Measurements from ENCODE around the gene SPAG16.

The SPAG16 gene

GRCh38 chr2:214286011-214286410, 1001.7 kb downstream of the SPAG16 start:
- no peak for TF ChIP-seq CREB1 (IDR thresholded peaks at IDR 0.05; ENCODE audit: low read depth)
- no peak for TF ChIP-seq FOXM1 (IDR thresholded peaks at IDR 0.05; ENCODE audit: borderline replicate concordance, low read depth)
- TF ChIP-seq EGR1 (IDR thresholded peaks at IDR 0.05): no peak
- TF ChIP-seq RAD21 (IDR thresholded peaks at IDR 0.05; ENCODE audit: low read depth): no peak
- TF ChIP-seq TCF12 (IDR thresholded peaks at IDR 0.05; ENCODE audit: low read depth): no peak
- no peak for TF ChIP-seq YY1 (IDR thresholded peaks at IDR 0.05; ENCODE audit: low read depth)
- TF ChIP-seq, protein P1, sequence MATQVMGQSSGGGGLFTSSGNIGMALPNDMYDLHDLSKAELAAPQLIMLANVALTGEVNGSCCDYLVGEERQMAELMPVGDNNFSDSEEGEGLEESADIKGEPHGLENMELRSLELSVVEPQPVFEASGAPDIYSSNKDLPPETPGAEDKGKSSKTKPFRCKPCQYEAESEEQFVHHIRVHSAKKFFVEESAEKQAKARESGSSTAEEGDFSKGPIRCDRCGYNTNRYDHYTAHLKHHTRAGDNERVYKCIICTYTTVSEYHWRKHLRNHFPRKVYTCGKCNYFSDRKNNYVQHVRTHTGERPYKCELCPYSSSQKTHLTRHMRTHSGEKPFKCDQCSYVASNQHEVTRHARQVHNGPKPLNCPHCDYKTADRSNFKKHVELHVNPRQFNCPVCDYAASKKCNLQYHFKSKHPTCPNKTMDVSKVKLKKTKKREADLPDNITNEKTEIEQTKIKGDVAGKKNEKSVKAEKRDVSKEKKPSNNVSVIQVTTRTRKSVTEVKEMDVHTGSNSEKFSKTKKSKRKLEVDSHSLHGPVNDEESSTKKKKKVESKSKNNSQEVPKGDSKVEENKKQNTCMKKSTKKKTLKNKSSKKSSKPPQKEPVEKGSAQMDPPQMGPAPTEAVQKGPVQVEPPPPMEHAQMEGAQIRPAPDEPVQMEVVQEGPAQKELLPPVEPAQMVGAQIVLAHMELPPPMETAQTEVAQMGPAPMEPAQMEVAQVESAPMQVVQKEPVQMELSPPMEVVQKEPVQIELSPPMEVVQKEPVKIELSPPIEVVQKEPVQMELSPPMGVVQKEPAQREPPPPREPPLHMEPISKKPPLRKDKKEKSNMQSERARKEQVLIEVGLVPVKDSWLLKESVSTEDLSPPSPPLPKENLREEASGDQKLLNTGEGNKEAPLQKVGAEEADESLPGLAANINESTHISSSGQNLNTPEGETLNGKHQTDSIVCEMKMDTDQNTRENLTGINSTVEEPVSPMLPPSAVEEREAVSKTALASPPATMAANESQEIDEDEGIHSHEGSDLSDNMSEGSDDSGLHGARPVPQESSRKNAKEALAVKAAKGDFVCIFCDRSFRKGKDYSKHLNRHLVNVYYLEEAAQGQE (IDR thresholded peaks at IDR 0.05; ENCODE audit: low read depth): no peak
- TF ChIP-seq ZBTB7A (IDR thresholded peaks at IDR 0.05; ENCODE audit: low read depth): no peak
- no peak for TF ChIP-seq EP300 (IDR thresholded peaks at IDR 0.05; ENCODE audit: borderline replicate concordance)
- TF ChIP-seq TAF1 (IDR thresholded peaks at IDR 0.05; ENCODE audit: low read depth): no peak
- no peak for TF ChIP-seq TEAD4 (IDR thresholded peaks at IDR 0.05)
- TF ChIP-seq, protein P2, sequence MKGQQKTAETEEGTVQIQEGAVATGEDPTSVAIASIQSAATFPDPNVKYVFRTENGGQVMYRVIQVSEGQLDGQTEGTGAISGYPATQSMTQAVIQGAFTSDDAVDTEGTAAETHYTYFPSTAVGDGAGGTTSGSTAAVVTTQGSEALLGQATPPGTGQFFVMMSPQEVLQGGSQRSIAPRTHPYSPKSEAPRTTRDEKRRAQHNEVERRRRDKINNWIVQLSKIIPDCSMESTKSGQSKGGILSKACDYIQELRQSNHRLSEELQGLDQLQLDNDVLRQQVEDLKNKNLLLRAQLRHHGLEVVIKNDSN (IDR thresholded peaks at IDR 0.05): no peak

DNA sequence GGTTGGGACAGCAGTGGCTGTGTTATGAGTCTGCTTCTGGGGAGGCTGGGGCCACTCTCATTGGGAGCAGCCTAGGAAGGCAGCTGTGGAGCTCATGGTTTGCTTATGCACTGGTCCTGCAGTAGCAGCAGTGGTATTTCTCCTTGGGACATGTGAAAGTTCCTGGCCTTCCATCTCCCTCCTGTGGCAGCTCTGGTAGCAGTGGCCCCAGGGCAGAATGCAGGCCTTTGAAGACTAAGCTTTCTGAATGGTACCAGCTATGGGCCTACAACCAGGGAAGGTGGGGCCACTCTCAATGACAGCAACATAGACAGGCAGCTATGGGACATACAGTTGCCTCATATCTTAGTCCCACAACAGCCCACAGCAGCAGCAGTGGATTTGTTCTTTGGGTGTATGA, 1009.3 kb downstream of the SPAG16 start:
- TF ChIP-seq TAF1 (IDR thresholded peaks at IDR 0.05; ENCODE audit: low read depth) (no peak), FOXM1 (IDR thresholded peaks at IDR 0.05; ENCODE audit: borderline replicate concordance, low read depth) (no peak), TEAD4 (IDR thresholded peaks at IDR 0.05) (no peak)
- TF ChIP-seq, protein P2 (IDR thresholded peaks at IDR 0.05): no peak

GRCh38 chr2:214294426-214294825, 1010.2 kb downstream of the SPAG16 start:
- TF ChIP-seq EP300 (IDR thresholded peaks at IDR 0.05; ENCODE audit: borderline replicate concordance) (no peak), CREB1 (IDR thresholded peaks at IDR 0.05; ENCODE audit: low read depth) (no peak), MAX (IDR thresholded peaks at IDR 0.05) (no peak), TAF1 (IDR thresholded peaks at IDR 0.05; ENCODE audit: low read depth) (no peak), EGR1 (IDR thresholded peaks at IDR 0.05) (no peak), CEBPB (IDR thresholded peaks at IDR 0.05) (no peak), ZBTB7A (IDR thresholded peaks at IDR 0.05; ENCODE audit: low read depth) (no peak), RAD21 (IDR thresholded peaks at IDR 0.05; ENCODE audit: low read depth) (no peak), TCF12 (IDR thresholded peaks at IDR 0.05; ENCODE audit: low read depth) (no peak), YY1 (IDR thresholded peaks at IDR 0.05; ENCODE audit: low read depth) (no peak), FOXM1 (IDR thresholded peaks at IDR 0.05; ENCODE audit: borderline replicate concordance, low read depth) (no peak), TEAD4 (IDR thresholded peaks at IDR 0.05) (no peak), NFIC (IDR thresholded peaks at IDR 0.05) (no peak)
- TF ChIP-seq, protein P1 (IDR thresholded peaks at IDR 0.05; ENCODE audit: low read depth): no peak
- TF ChIP-seq, protein P2 (IDR thresholded peaks at IDR 0.05): no peak

GRCh38 chr2:214297423-214297822, 1013.2 kb downstream of the SPAG16 start:
- no peak for TF ChIP-seq CREB1 (IDR thresholded peaks at IDR 0.05; ENCODE audit: low read depth)
- TF ChIP-seq YY1 (IDR thresholded peaks at IDR 0.05; ENCODE audit: low read depth): no peak
- TF ChIP-seq RAD21 (IDR thresholded peaks at IDR 0.05; ENCODE audit: low read depth): no peak
- no peak for TF ChIP-seq TAF1 (IDR thresholded peaks at IDR 0.05; ENCODE audit: low read depth)
- TF ChIP-seq, protein P1 (IDR thresholded peaks at IDR 0.05; ENCODE audit: low read depth): no peak
- no peak for TF ChIP-seq NFIC (IDR thresholded peaks at IDR 0.05)

DNA sequence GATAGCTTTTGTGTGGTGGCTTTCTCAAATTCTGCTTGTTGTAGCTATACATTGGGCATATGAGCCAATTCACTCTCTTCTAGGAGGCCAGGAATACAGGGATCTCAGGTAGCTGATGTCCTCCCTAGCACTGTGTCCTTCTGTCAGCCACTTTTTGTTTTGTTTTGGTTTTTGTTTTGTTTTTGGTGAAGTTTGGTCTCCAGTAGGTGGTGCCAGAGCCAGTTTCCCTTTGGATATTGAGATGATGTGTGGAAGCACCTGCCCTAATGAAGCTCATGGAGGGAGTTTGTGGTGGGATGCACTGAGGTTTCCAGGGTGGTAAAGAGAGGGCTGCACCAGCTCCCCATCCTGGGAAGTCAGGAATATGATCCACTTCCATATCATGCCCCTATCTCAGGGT, 1026.1 kb downstream of the SPAG16 start:
- no peak for TF ChIP-seq NFIC (IDR thresholded peaks at IDR 0.05)
- no peak for TF ChIP-seq EP300 (IDR thresholded peaks at IDR 0.05; ENCODE audit: borderline replicate concordance)
- TF ChIP-seq RAD21 (IDR thresholded peaks at IDR 0.05; ENCODE audit: low read depth): peak; percentile 26; the same call in 1 of the 2 replicates

Measured in Ishikawa (cell line).